ENCODE measurements around the gene RHOF.

RHOF gene

DNA sequence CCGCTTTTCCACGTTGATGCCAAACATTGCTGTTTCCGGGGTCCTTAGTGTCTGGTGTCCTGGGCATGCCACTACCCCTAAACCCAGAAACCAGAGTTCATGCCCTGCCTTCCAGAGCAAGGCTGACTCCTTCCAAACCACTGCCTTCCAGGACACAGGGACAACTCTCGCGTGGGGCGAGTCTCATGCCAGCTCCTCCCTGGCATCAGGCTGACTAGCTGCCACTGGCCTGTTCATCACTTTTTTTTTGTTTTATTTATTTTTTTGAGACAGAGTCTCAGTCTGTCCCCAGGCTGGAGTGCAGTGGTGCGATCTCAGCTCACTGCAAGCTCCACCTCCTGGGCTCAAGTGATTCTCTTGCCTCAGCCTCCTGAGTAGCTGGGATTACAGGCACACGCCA, 15.1 kb upstream of the RHOF start:
- Histone ChIP-seq H3K27ac (ENCODE audit: low read depth, low read length, poor library complexity, severe bottlenecking) (no peak overlapping the region), H3K9me3 (ENCODE audit: low read length) (no peaks in the 10 kb centered on the region), H3K4me2 (ENCODE audit: low read length) (no peak overlapping the region), H3K4me1 (ENCODE audit: insufficient read depth, low read length, severe bottlenecking) (peaks cover 49% of the 10 kb centered on the region), H3K9ac (ENCODE audit: low read length) (no peak overlapping the region), H3F3A (ENCODE audit: insufficient read depth, low read length) (0 out of 2 replicates have a peak, but pooled peaks cover 5% of the 10 kb centered on the region), H2AFZ (ENCODE audit: low read length) (no peak overlapping the region), H3K9me2 (ENCODE audit: low read depth, low read length) (no peaks in the 10 kb centered on the region), H3K36me3 (ENCODE audit: insufficient read depth, low read length) (peaks cover 34% of the 10 kb centered on the region), H3K4me3 (ENCODE audit: low read depth, low read length, poor library complexity, severe bottlenecking) (no peak overlapping the region), H3K27me3 (ENCODE audit: insufficient read depth, low read length) (no peaks in the 10 kb centered on the region), H4K20me1 (ENCODE audit: insufficient read depth, low read length) (no peaks in the 10 kb centered on the region), H3K79me2 (ENCODE audit: insufficient read depth, low read length) (0 out of 2 replicates have a peak, but pooled peaks cover 3% of the 10 kb centered on the region)
- no peak for TF ChIP-seq EZH2 (IDR thresholded peaks at IDR 0.05; ENCODE audit: borderline replicate concordance, low read length)
- TF ChIP-seq, protein P1, sequence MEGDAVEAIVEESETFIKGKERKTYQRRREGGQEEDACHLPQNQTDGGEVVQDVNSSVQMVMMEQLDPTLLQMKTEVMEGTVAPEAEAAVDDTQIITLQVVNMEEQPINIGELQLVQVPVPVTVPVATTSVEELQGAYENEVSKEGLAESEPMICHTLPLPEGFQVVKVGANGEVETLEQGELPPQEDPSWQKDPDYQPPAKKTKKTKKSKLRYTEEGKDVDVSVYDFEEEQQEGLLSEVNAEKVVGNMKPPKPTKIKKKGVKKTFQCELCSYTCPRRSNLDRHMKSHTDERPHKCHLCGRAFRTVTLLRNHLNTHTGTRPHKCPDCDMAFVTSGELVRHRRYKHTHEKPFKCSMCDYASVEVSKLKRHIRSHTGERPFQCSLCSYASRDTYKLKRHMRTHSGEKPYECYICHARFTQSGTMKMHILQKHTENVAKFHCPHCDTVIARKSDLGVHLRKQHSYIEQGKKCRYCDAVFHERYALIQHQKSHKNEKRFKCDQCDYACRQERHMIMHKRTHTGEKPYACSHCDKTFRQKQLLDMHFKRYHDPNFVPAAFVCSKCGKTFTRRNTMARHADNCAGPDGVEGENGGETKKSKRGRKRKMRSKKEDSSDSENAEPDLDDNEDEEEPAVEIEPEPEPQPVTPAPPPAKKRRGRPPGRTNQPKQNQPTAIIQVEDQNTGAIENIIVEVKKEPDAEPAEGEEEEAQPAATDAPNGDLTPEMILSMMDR (IDR thresholded peaks at IDR 0.05; ENCODE audit: low read length), result no peak

DNA sequence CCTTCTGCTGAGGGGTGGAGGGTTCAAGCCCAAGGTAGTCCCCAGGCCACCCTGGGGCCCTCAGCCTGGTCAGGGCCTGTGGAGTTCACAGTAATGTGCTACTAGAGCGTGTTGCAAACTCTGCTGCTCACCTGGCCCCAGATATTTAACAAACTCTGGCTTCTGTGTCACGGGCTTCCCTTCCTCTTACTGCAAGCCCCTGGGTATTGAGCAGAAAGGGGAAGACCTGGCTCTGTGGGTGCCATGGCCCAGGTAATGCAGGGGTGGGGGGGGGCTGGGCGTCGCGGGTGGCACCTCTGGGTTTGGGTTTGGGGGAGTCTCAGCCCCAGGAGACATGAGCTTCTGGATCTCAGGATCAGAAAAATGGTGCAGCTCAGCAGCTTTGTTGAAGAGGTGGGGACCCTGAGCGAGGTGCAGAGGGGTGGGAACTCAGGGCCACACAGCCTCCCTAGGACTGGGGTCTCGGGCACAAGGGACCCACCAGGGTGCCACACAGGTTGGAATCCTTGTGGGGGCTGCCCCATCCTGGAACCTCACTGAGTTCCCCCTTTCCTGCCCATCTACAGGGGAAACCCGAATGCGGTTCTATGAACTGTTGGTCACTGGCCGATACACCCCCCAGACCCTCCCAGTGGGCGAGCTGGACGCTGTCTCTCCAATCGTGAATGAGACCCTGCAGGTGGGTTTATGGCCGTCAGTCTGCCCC, 14.3 kb upstream of the RHOF start:
- H4K20me1 ChIP-seq (ENCODE audit: insufficient read depth, low read length), result no peaks in the 10 kb centered on the region
- H3K9me3 ChIP-seq (ENCODE audit: low read length), result no peaks in the 10 kb centered on the region
- H3K36me3 ChIP-seq (ENCODE audit: insufficient read depth, low read length), result peaks cover 33% of the 10 kb centered on the region
- H3K79me2 ChIP-seq (ENCODE audit: insufficient read depth, low read length), result 0 out of 2 replicates have a peak, but pooled peaks cover 3% of the 10 kb centered on the region
- H3K27ac ChIP-seq (ENCODE audit: low read depth, low read length, poor library complexity, severe bottlenecking), result no peak overlapping the region
- no peak overlapping the region for H3K4me3 ChIP-seq (ENCODE audit: low read depth, low read length, poor library complexity, severe bottlenecking)
- peaks cover 41% of the 10 kb centered on the region for H3K4me1 ChIP-seq (ENCODE audit: insufficient read depth, low read length, severe bottlenecking)
- no peak overlapping the region for H2AFZ ChIP-seq (ENCODE audit: low read length)
- no peaks in the 10 kb centered on the region for H3K27me3 ChIP-seq (ENCODE audit: insufficient read depth, low read length)
- H3K9me2 ChIP-seq (ENCODE audit: low read depth, low read length), result no peaks in the 10 kb centered on the region
- no peak overlapping the region for H3K9ac ChIP-seq (ENCODE audit: low read length)
- H3K4me2 ChIP-seq (ENCODE audit: low read length), result no peak overlapping the region
- 0 out of 2 replicates have a peak, but pooled peaks cover 5% of the 10 kb centered on the region for H3F3A ChIP-seq (ENCODE audit: insufficient read depth, low read length)
- TF ChIP-seq, protein P1 (IDR thresholded peaks at IDR 0.05; ENCODE audit: low read length), result no peak
- no peak for TF ChIP-seq EZH2 (IDR thresholded peaks at IDR 0.05; ENCODE audit: borderline replicate concordance, low read length)

DNA sequence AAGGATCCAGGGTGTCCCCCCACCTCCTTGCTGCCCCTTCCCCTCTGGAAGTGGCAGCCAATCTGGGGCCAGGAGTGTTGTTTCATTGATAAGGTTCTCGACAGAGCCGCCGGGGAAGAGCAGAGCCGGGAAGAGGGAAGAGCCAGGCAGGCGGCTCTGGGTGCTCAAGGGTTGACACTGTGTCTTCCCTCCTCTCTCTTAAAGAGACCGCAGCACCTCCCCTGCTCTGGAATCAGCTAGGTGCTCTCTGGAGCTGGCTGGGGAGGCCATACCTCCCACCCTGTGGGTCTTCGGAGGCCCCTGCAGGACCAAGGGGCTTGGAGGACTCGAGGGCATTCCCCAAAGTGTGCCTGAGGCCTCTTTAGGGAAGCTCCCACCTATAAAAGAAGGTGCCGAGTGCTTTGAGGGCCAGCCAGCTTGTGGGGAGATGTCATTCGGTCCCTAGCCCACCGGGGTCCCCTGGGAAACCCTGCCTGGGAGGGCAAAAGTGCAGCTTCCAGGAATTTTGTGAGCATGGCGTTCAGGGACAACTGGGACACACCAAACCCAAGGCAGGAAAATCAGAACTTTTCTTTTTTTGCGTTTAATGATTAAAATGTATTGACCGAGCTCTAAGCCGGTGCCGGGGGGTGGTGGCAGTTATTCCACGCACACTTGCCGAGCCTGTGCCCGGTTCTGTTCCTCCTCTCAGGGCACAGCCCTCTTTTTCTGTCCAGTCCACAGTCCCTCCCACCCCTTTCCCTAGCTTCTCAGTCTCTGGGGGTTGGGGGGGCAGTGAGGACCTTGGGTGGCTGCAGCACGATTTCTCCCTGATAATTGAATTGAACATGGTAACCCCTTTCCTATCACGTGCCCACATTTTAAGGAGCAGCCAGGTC, 13.3 kb upstream of the RHOF start:
- H2AFZ ChIP-seq (ENCODE audit: low read length), result no peak overlapping the region
- H3K36me3 ChIP-seq (ENCODE audit: insufficient read depth, low read length), result peaks cover 33% of the 10 kb centered on the region
- H3K27me3 ChIP-seq (ENCODE audit: insufficient read depth, low read length), result no peaks in the 10 kb centered on the region
- peak overlapping the region; percentile 79 for H3K4me3 ChIP-seq (ENCODE audit: low read depth, low read length, poor library complexity, severe bottlenecking)
- peak overlapping the region; percentile 87 for H3K4me2 ChIP-seq (ENCODE audit: low read length)
- H3K9me2 ChIP-seq (ENCODE audit: low read depth, low read length), result no peaks in the 10 kb centered on the region
- H3K27ac ChIP-seq (ENCODE audit: low read depth, low read length, poor library complexity, severe bottlenecking), result peak overlapping the region; percentile 32
- no peak for TF ChIP-seq EZH2 (IDR thresholded peaks at IDR 0.05; ENCODE audit: borderline replicate concordance, low read length)
- TF ChIP-seq, protein P1 (IDR thresholded peaks at IDR 0.05; ENCODE audit: low read length), result no peak
- H3K79me2 ChIP-seq (ENCODE audit: insufficient read depth, low read length), result 0 out of 2 replicates have a peak, but pooled peaks cover 8% of the 10 kb centered on the region
- H4K20me1 ChIP-seq (ENCODE audit: insufficient read depth, low read length), result no peaks in the 10 kb centered on the region
- H3K9me3 ChIP-seq (ENCODE audit: low read length), result no peaks in the 10 kb centered on the region
- peak overlapping the region; percentile 11; the same call in 1 of the 2 replicates for H3K9ac ChIP-seq (ENCODE audit: low read length)
- H3F3A ChIP-seq (ENCODE audit: insufficient read depth, low read length), result 0 out of 2 replicates have a peak, but pooled peaks cover 5% of the 10 kb centered on the region
- peaks cover 42% of the 10 kb centered on the region for H3K4me1 ChIP-seq (ENCODE audit: insufficient read depth, low read length, severe bottlenecking)

Data from OCI-LY1 (cell line).